Left lung (tissue), 14 donors: ENCODE data around the gene SMC4. TPM values are rescaled to one million over a fixed set of nuclear protein-coding genes. Genes with fewer than 3 reads are reported as not detected.
A peak's percentile ranks its signal among the peaks of the same experiment; 100 is the strongest.
"Not testable (repeated sequence)": the region's sequence is repeated elsewhere in the genome, so short reads cannot be mapped to it uniquely, and the experiment has no call there.

Experiments used
- ATAC-seq: fragments of 200-7000 bp; cut with Tn5 transposase; one replicate; pipeline ENCODE4 v1.9.1; 2020; ENCODE audit warnings: moderate library complexity
- DNase-seq, 4 donors: peaks; one replicate each; pipeline ENCODE4 v3.0.0-alpha.2; 2013 to 2020
- H3K27ac ChIP-seq, 2 donors: fragments of 200-600 bp; sonication (generic) in 1 of 2; one replicate each; pipeline versions ENCODE4 v1.5.0 to v1.8.0; 2020 to 2021
- H3K27me3 ChIP-seq, 2 donors: fragments of 200-600 bp; sonication (generic) in 1 of 2; one replicate each; pipeline versions ENCODE4 v1.5.0 to v1.8.0; 2020 to 2021
- H3K36me3 ChIP-seq, 2 donors: fragments of 200-600 bp; sonication (generic) in 1 of 2; one replicate each; pipeline versions ENCODE4 v1.5.0 to v1.8.0; 2020 to 2021
- H3K4me1 ChIP-seq, 2 donors: fragments of 200-600 bp; one replicate each; pipeline ENCODE4 v1.8.0; 2021
- H3K4me3 ChIP-seq, 2 donors: fragments of 200-600 bp; sonication (generic) in 1 of 2; one replicate each; pipeline versions ENCODE4 v1.5.0 to v1.8.0; 2020 to 2021; ENCODE audit warnings: mild to moderate bottlenecking in 1 of 2
- H3K9me3 ChIP-seq, 2 donors: fragments of 200-600 bp; sonication (generic) in 1 of 2; one replicate each; pipeline versions ENCODE4 v1.5.0 to v1.8.0; 2020 to 2021
- CTCF ChIP-seq, 2 donors: fragments of 200-600 bp; sonication (generic) in 1 of 2; IDR thresholded peaks; one replicate each; pipeline versions ENCODE4 v1.5.0 to v1.8.0; 2021; ENCODE audit warnings: antibody characterized with exemption in 2 of 2
- intact Hi-C, 2 donors: fragments of 100-400 bp; cut with DNase I; formaldehyde crosslinking; loops; one replicate each; pipeline versions ENCODE4 v1.11.2 to v1.14.2; 2022
- long read RNA-seq, 12 donors: library from polyadenylated mRNA in 2 of 12; unstranded in 2 of 12; transcript quantifications; one replicate each; pipeline ENCODE4 v2.0.0 and lab custom pipeline, GENCODE V29; 2019 to 2026
- polyA plus RNA-seq, 6 donors: library from polyadenylated mRNA; unstranded; fragments of 120-200 nt; gene quantifications; one replicate each; pipeline ENCODE4 v1.2.1, GENCODE V29; 2013; ENCODE audit not compliant: insufficient read length in 6 of 6
- total RNA-seq, 2 donors: library from RNA; stranded (reverse); fragmentation: NEBNext Ultra II Directional; extraction: Animal tissue kit (Norgen Biotek cat#: 25700); gene quantifications; one replicate each; pipeline ENCODE4 v1.2.1, GENCODE V29; 2021
- donor health status: DM: no; HTN: yes; CAD: no.
- donor health status: DM: no; HTN: no; CAD: no.

Gene SMC4
- total RNA-seq (10 to 100 TPM; 68.6 to 73.5 TPM), polyA plus RNA-seq (100 to 1,000 TPM; 127 to 224 (median 170) TPM)
- long read RNA-seq, donor 1, transcript SMC4-223 (2 exons, 457 nt) = major isoform, 6 of 90 reads
- long read RNA-seq, donor 1, partial matches to known transcripts = 73 of 90 reads
- long read RNA-seq, donor 1, other reads (novel, unspliced or antisense) = 0 of 90 reads
- long read RNA-seq, donor 2, partial matches to known transcripts = 71 of 78 reads
- long read RNA-seq, donor 2, other reads (novel, unspliced or antisense) = 0 of 78 reads
- long read RNA-seq, donor 3, full-length matches to known transcripts = 5 of 50 reads
- long read RNA-seq, donor 3, partial matches to known transcripts = 45 of 50 reads
- long read RNA-seq, donor 3, other reads (novel, unspliced or antisense) = 0 of 50 reads
- long read RNA-seq, donor 4, partial matches to known transcripts = 46 of 54 reads
- long read RNA-seq, donor 4, other reads (novel, unspliced or antisense) = 8 of 54 reads
- long read RNA-seq, donor 5, full-length matches to known transcripts = 10 of 51 reads
- long read RNA-seq, donor 5, partial matches to known transcripts = 41 of 51 reads
- long read RNA-seq, donor 5, other reads (novel, unspliced or antisense) = 0 of 51 reads
- long read RNA-seq, donor 6, full-length matches to known transcripts = 8 of 37 reads
- long read RNA-seq, donor 6, partial matches to known transcripts = 29 of 37 reads
- long read RNA-seq, donor 6, other reads (novel, unspliced or antisense) = 0 of 37 reads
- long read RNA-seq, donor 7, full-length matches to known transcripts = 7 of 29 reads
- long read RNA-seq, donor 7, partial matches to known transcripts = 22 of 29 reads
- long read RNA-seq, donor 7, other reads (novel, unspliced or antisense) = 0 of 29 reads
- long read RNA-seq, donor 8, full-length matches to known transcripts = 2 of 36 reads
- long read RNA-seq, donor 8, partial matches to known transcripts = 34 of 36 reads
- long read RNA-seq, donor 8, other reads (novel, unspliced or antisense) = 0 of 36 reads
- long read RNA-seq, donor 9 = 0 reads
- long read RNA-seq, donor 10, partial matches to known transcripts = 16 of 18 reads
- long read RNA-seq, donor 10, other reads (novel, unspliced or antisense) = 2 of 18 reads
- long read RNA-seq, donor 11, full-length matches to known transcripts = 4 of 10 reads
- long read RNA-seq, donor 11, partial matches to known transcripts = 6 of 10 reads
- long read RNA-seq, donor 11, other reads (novel, unspliced or antisense) = 0 of 10 reads
- long read RNA-seq, donor 12, full-length matches to known transcripts = 5 of 46 reads
- long read RNA-seq, donor 12, partial matches to known transcripts = 41 of 46 reads
- long read RNA-seq, donor 12, other reads (novel, unspliced or antisense) = 0 of 46 reads

- no peaks in the 10 kb centered on the region for H3K36me3 ChIP-seq
- TF ChIP-seq CTCF (IDR thresholded peaks at IDR 0.05) = no peak
- DNase-seq (peak; percentile 96 to 98 (median 98)), ATAC-seq (peak; percentile 91)
- no peaks in the 10 kb centered on the region for H3K9me3 ChIP-seq
- H3K4me3 ChIP-seq = peak within 1 kb of the TSS; percentile 72 to 81
- no peaks in the 10 kb centered on the region for H3K27me3 ChIP-seq
- intact Hi-C loops = no loop called here
- peak within 1 kb of the TSS; percentile 91 to 93 for H3K27ac ChIP-seq
- peaks cover 0 to 48% of the 10 kb centered on the region in 2 donors for H3K4me1 ChIP-seq
These were observed at the start of gene SMC4, which contains the start of gene IFT80 for GRCh38 chr3:160399125-160400029. Gene SMC4, plus strand, starts transcription at chr3:160399650. Its CDS starts 1,177 bp downstream, at chr3:160400827. Gene IFT80, minus strand, starts transcription at chr3:160399225. Its CDS starts 14,625 bp downstream, at chr3:160384600.

GRCh38 chr3:160355826-160356225, 43.6 kb upstream of the SMC4 start:
- Histone ChIP-seq H3K4me1 (no peaks in the 10 kb centered on the region), H3K27ac (no peak overlapping the region), H3K9me3 (no peaks in the 10 kb centered on the region), H3K36me3 (peaks cover 0 to 10% of the 10 kb centered on the region in 2 donors), H3K27me3 (no peaks in the 10 kb centered on the region), H3K4me3 (no peak overlapping the region)
- no peak for TF ChIP-seq CTCF (IDR thresholded peaks at IDR 0.05)
- intact Hi-C loops = no loop called here
- ATAC-seq (no peak), DNase-seq (no peak)

GRCh38 chr3:160362896-160363295, 36.6 kb upstream of the SMC4 start:
- intact Hi-C loops, H3K4me1 ChIP-seq, H3K9me3 ChIP-seq, H3K36me3 ChIP-seq, ATAC-seq, H3K27me3 ChIP-seq, H3K4me3 ChIP-seq, H3K27ac ChIP-seq, DNase-seq: not testable (repeated sequence)

GRCh38 chr3:160365869-160366522, 33.5 kb upstream of the SMC4 start:
- Histone ChIP-seq H3K4me3 (no peak overlapping the region), H3K9me3 (no peaks in the 10 kb centered on the region), H3K27me3 (no peaks in the 10 kb centered on the region), H3K4me1 (no peaks in the 10 kb centered on the region), H3K27ac (no peak overlapping the region), H3K36me3 (no peaks in the 10 kb centered on the region)
- TF ChIP-seq CTCF (IDR thresholded peaks at IDR 0.05) = no peak
- intact Hi-C loops = no loop called here
- DNase-seq (peak in 1 of 4 donors; percentile 42), ATAC-seq (peak; percentile 78)
